Neural cell (in vitro differentiated cells): Measurements from ENCODE around the gene HS1BP3. TPM values are rescaled to one million over a fixed set of nuclear protein-coding genes. Genes with fewer than 3 reads are reported as not detected.

ENCODE experiments used
- H2AFZ ChIP-seq: fragments of 200-600, 300-800 bp; sonication (generic), shearing (Covaris generic); 2 replicates; pipeline ENCODE4 v1.6.0; 2014; ENCODE audit warnings: low read depth, mild to moderate bottlenecking, antibody characterized with exemption, low read length, moderate library complexity
- H3F3A ChIP-seq: fragments of 200-600 bp; shearing (Covaris generic); 2 replicates; pipeline ENCODE4 v1.6.1; 2016; ENCODE audit warnings: mild to moderate bottlenecking, moderate library complexity, mixed read lengths, antibody characterized with exemption, low read length; ENCODE audit not compliant: insufficient read depth, poor library complexity, severe bottlenecking
- H3K27ac ChIP-seq: fragments of 200-600, 300-800 bp; sonication (generic), shearing (Covaris generic); 2 replicates; pipeline ENCODE4 v1.5.1; 2014; ENCODE audit warnings: mild to moderate bottlenecking, low read length, moderate library complexity
- H3K27me3 ChIP-seq: fragments of 300-800, 200-600 bp; sonication (generic), shearing (Covaris generic); 2 replicates; pipeline ENCODE4 v1.6.0; 2014; ENCODE audit warnings: mild to moderate bottlenecking, low read depth, low read length, moderate library complexity; ENCODE audit not compliant: insufficient read depth
- H3K36me3 ChIP-seq: fragments of 300-800, 200-600 bp; sonication (generic), shearing (Covaris generic); 2 replicates; pipeline ENCODE4 v1.5.1; 2014; ENCODE audit warnings: mild to moderate bottlenecking, antibody characterized with exemption, low read length, moderate library complexity; ENCODE audit not compliant: insufficient read depth
- H3K4me2 ChIP-seq: fragments of 300-800, 200-600 bp; sonication (generic), shearing (Covaris generic); 2 replicates; pipeline ENCODE4 v1.6.0; 2014; ENCODE audit warnings: mild to moderate bottlenecking, low read length
- H3K4me3 ChIP-seq: fragments of 300-800, 200-600 bp; sonication (generic), shearing (Covaris generic); 2 replicates; pipeline ENCODE4 v1.5.1; 2014; ENCODE audit warnings: mild to moderate bottlenecking, low read length, moderate library complexity
- H3K79me2 ChIP-seq: fragments of 200-600 bp; shearing (Covaris generic); replicated peaks from 2 replicates; pipeline ENCODE4 v1.6.0; 2014; ENCODE audit warnings: mild to moderate bottlenecking, low read length, moderate library complexity; ENCODE audit not compliant: insufficient read depth
- H3K9ac ChIP-seq: fragments of 300-800, 200-600 bp; sonication (generic), shearing (Covaris generic); 2 replicates; pipeline ENCODE4 v1.6.1; 2016; ENCODE audit warnings: mild to moderate bottlenecking, low read length, mixed read lengths
- H3K9me2 ChIP-seq: fragments of 200-600 bp; shearing (Covaris generic); 2 replicates; pipeline ENCODE4 v1.6.1; 2016; ENCODE audit warnings: mild to moderate bottlenecking, low read length, mixed read lengths; ENCODE audit not compliant: insufficient read depth
- H3K9me3 ChIP-seq: fragments of 200-600, 300-800 bp; sonication (generic), shearing (Covaris generic); 2 replicates; pipeline ENCODE4 v1.6.1; 2016; ENCODE audit warnings: mild to moderate bottlenecking, mixed run types, low read length, moderate library complexity, mixed read lengths
- H4K20me1 ChIP-seq: fragments of 200-600 bp; shearing (Covaris generic); 2 replicates; pipeline ENCODE4 v1.6.1; 2016; ENCODE audit warnings: mild to moderate bottlenecking, mixed run types; ENCODE audit not compliant: insufficient read depth
- CTCF ChIP-seq: fragments of 450-650 bp; IDR thresholded peaks from 2 replicates; pipeline ENCODE4 v1.5.1; 2014; ENCODE audit warnings: antibody characterized with exemption, mild to moderate bottlenecking, moderate library complexity; ENCODE audit not compliant: poor library complexity, severe bottlenecking
- EP300 ChIP-seq: fragments of 450-650 bp; conservative IDR thresholded peaks from 2 replicates; pipeline ENCODE4 v1.6.1; 2014; ENCODE audit warnings: antibody characterized with exemption, mild to moderate bottlenecking, moderate library complexity; ENCODE audit not compliant: poor library complexity, severe bottlenecking
- EZH2 ChIP-seq: fragments of 200-600, 300-800 bp; shearing (Covaris generic), sonication (generic); IDR thresholded peaks from 2 replicates; pipeline ENCODE4 v1.6.1; 2014; ENCODE audit warnings: antibody characterized with exemption, low read length, borderline replicate concordance, mild to moderate bottlenecking; ENCODE audit not compliant: insufficient read depth, poor library complexity, severe bottlenecking
- MXI1 ChIP-seq: fragments of 450-650 bp; conservative IDR thresholded peaks from 2 replicates; pipeline ENCODE4 v1.6.1; 2014; ENCODE audit warnings: antibody characterized with exemption, mild to moderate bottlenecking; ENCODE audit not compliant: poor library complexity, severe bottlenecking
- POLR2AphosphoS5 ChIP-seq: IDR thresholded peaks from 2 replicates; pipeline ENCODE4 v1.6.1; 2012
- RAD21 ChIP-seq: fragments of 450-650 bp; conservative IDR thresholded peaks from 2 replicates; pipeline ENCODE4 v1.6.1; 2014; ENCODE audit warnings: antibody characterized with exemption, mild to moderate bottlenecking, moderate library complexity
- REST ChIP-seq: IDR thresholded peaks from 2 replicates; pipeline ENCODE4 v1.6.1; 2012; ENCODE audit warnings: borderline replicate concordance
- SMC3 ChIP-seq: fragments of 450-650 bp; conservative IDR thresholded peaks from 2 replicates; pipeline ENCODE4 v1.6.1; 2014; ENCODE audit warnings: antibody characterized with exemption, mild to moderate bottlenecking, moderate library complexity; ENCODE audit not compliant: poor library complexity
- TAF1 ChIP-seq: IDR thresholded peaks from 2 replicates; pipeline ENCODE4 v1.6.1; 2012; ENCODE audit warnings: low read depth
- polyA plus RNA-seq: library from polyadenylated mRNA; depleted of rRNA; stranded (reverse); fragments of >200 nt; gene quantifications from 2 replicates; pipeline ENCODE4 v1.2.3, GENCODE V29; 2014

The HS1BP3 gene
- polyA plus RNA-seq, 1 donor from 2014 or later = 8.9 TPM

GRCh38 chr2:20674309-20674965 lies 23.5 kb upstream of the HS1BP3 start:
- Histone ChIP-seq H3K79me2 (no peaks in the 10 kb centered on the region), H3K9ac (no peak overlapping the region), H3K4me3 (no peak overlapping the region), H2AFZ (no peak overlapping the region), H4K20me1 (no peaks in the 10 kb centered on the region), H3K9me3 (no peaks in the 10 kb centered on the region), H3K9me2 (no peaks in the 10 kb centered on the region), H3F3A (no peaks in the 10 kb centered on the region), H3K27ac (no peak overlapping the region), H3K36me3 (no peaks in the 10 kb centered on the region), H3K4me2 (no peak overlapping the region), H3K27me3 (peaks cover 47% of the 10 kb centered on the region)
- TF ChIP-seq POLR2AphosphoS5 = no peak
- no peak for TF ChIP-seq MXI1
- TF ChIP-seq EZH2 = no peak
- TF ChIP-seq TAF1 = no peak
- TF ChIP-seq RAD21 = no peak
- TF ChIP-seq CTCF = no peak
- TF ChIP-seq EP300 = no peak
- TF ChIP-seq SMC3 = no peak
- TF ChIP-seq REST = no peak

GRCh38 chr2:20673686-20674308 lies 22.9 kb upstream of the HS1BP3 start:
- Histone ChIP-seq H3K27me3 (peaks cover 54% of the 10 kb centered on the region), H3K9me2 (no peaks in the 10 kb centered on the region), H4K20me1 (no peaks in the 10 kb centered on the region), H3K27ac (no peak overlapping the region), H3K9me3 (no peaks in the 10 kb centered on the region), H3K36me3 (no peaks in the 10 kb centered on the region), H3F3A (no peaks in the 10 kb centered on the region), H3K9ac (no peak overlapping the region), H3K4me3 (no peak overlapping the region), H3K4me2 (no peak overlapping the region), H3K79me2 (no peaks in the 10 kb centered on the region), H2AFZ (no peak overlapping the region)
- no peak for TF ChIP-seq CTCF
- no peak for TF ChIP-seq TAF1
- no peak for TF ChIP-seq RAD21
- no peak for TF ChIP-seq POLR2AphosphoS5
